Measurements from ENCODE around the gene TRPV4.

TRPV4 gene

DNA sequence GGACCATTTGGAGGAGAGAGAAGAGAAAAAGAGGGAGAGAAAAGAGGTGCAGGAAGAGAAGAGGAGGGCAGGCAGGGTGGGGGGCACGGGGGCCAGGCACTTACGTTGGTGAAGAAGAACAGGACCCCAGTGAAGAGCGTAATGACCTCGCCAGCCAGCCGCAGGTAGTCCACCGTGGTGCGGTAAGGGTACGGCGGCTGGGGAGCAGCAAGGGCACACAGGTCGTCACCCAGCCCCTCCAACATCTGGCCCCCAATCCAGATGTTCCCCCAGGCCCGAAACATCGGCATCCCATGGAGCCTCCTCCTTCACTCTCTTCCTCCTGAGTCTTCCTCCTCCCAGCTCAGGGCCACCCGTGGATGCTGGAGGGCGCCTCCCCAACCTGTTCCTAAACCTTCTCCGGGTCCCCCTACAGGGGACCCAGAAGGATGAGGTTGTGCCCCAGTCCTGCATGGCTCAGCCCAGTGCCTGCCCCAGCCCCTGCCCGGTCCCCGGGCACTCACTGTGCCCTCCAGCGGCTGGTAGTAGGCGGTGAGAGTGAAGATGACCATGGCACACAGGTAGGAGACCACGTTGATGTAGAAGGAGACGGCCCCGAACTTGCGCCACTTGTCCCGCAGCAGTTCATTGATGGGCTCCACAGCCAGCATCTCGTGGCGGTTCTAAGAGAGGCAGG is 39.2 kb downstream of the TRPV4 start:
- no peak for TF ChIP-seq CTCF (IDR thresholded peaks at IDR 0.05; ENCODE audit: extremely low read depth, missing control alignments)
- DNase-seq (ENCODE audit: low spot score) = no peak

- no peak for TF ChIP-seq CTCF (IDR thresholded peaks at IDR 0.05; ENCODE audit: extremely low read depth, missing control alignments)
- no peak for DNase-seq (ENCODE audit: low spot score)
Observed at GRCh38 chr12:109793411-109793810, 39.8 kb downstream of the TRPV4 start.

DNA sequence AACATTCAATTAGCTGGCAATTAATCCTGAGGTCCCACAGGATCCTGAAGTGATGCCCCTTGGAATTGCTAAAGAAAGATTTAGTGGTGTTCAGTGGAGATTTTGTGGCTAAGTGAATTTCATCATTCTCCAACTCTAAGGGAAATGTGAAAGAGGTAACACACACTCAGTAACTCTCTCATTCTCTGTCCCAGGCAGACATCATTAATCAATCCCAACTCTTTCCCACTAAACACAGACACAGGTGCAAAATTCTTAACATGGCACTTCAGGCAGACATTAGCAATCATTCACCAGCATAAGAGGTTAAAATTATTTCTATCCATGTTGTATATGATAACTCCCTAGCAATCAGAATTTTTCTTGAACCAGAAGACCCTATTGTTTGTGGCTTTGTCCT is 40.2 kb downstream of the TRPV4 start:
- no peak for TF ChIP-seq CTCF (IDR thresholded peaks at IDR 0.05; ENCODE audit: extremely low read depth, missing control alignments)
- DNase-seq (ENCODE audit: low spot score) = no peak

DNA sequence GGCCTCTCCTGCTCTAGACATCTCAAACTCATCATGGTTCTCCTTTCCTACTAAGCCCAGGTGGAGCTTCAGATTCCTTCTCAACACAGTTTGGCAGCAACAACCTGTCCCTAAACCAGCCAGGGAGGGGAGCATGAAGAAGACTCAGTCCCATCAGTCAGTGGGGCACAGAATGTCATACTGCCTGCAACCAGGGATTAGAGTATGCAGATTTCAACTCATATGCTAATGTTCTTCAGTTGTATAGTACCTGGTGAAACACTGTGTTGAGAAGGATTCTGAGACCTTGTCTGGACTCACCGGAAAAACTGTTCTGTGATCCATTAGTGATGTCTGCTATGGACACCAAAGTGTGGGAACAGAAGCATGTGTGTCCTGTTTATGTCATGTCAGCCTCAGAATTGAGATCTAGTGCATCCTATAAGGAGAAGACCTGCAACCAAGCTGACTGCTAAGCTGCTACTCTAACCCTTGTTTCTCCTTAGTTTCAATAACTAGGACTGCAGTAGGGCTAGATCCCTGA is 43.6 kb downstream of the TRPV4 start:
- no peak for DNase-seq (ENCODE audit: low spot score)

GRCh38 chr12:109786799-109787198 is 46.4 kb downstream of the TRPV4 start:
- TF ChIP-seq CTCF (IDR thresholded peaks at IDR 0.05; ENCODE audit: extremely low read depth, missing control alignments) = no peak
- DNase-seq (ENCODE audit: low spot score) = no peak

More for the DNA sequence above, 43.6 kb downstream of the TRPV4 start:
- TF ChIP-seq CTCF (IDR thresholded peaks at IDR 0.05; ENCODE audit: extremely low read depth, missing control alignments) = no peak

- no peak for DNase-seq (ENCODE audit: low spot score)
- TF ChIP-seq CTCF (IDR thresholded peaks at IDR 0.05; ENCODE audit: extremely low read depth, missing control alignments) = no peak
Observed at GRCh38 chr12:109785854-109786253, 47.3 kb downstream of the TRPV4 start.

GRCh38 chr12:109783965-109784244 is 49.3 kb downstream of the TRPV4 start:
- TF ChIP-seq CTCF (IDR thresholded peaks at IDR 0.05; ENCODE audit: extremely low read depth, missing control alignments) = no peak
- DNase-seq (ENCODE audit: low spot score) = no peak
